IMR-90 (cell line): ENCODE data around the gene PLCB4. TPM values are rescaled to one million over a fixed set of nuclear protein-coding genes. Genes with fewer than 3 reads are reported as not detected.

Experiments
- ATAC-seq: fragments of 200-7000 bp; cut with Tn5 transposase; 2 replicates; pipeline ENCODE4 v1.9.1; 2020; ENCODE audit warnings: low read depth, mild to moderate bottlenecking, moderate library complexity
- BruUV-seq: library from RNA; stranded (reverse); fragments of 400-500 nt; replicated peaks from 2 replicates; lab custom pipeline; 2021; lab: Mats Ljungman, UMichigan
- CTCF ChIA-PET: fragments of 300-600 bp; formaldehyde crosslinking; extraction: SDS; loops from one replicate; lab custom pipeline; 2021; ENCODE audit warnings: antibody characterized with exemption; lab: Yijun Ruan, JAX
- POLR2A ChIA-PET: fragments of 300-600 bp; sonication (Branson Sonifier 250); formaldehyde crosslinking; loops from one replicate; lab custom pipeline; 2022; ENCODE audit warnings: antibody characterized with exemption; ENCODE audit not compliant: unreplicated experiment; lab: Charles Lee
- DNase-seq: peaks from one replicate; pipeline ENCODE4 v3.0.0; 2013
- H2AFZ ChIP-seq: replicated peaks from 2 replicates; pipeline ENCODE3; 2013; ENCODE audit warnings: low read length, mild to moderate bottlenecking; ENCODE audit not compliant: poor library complexity
- H2AK5ac ChIP-seq: 2 replicates; pipeline ENCODE4 v1.6.1; 2013; ENCODE audit warnings: low read depth, low read length, inconsistent platforms
- H2AK9ac ChIP-seq: replicated peaks from 2 replicates; pipeline ENCODE3; 2013; ENCODE audit warnings: mild to moderate bottlenecking, low read depth, low read length, moderate library complexity; ENCODE audit not compliant: poor library complexity
- H2BK120ac ChIP-seq: 2 replicates; pipeline ENCODE4 v1.6.1; 2013; ENCODE audit warnings: low read depth, low read length, inconsistent platforms
- H2BK15ac ChIP-seq: 3 replicates; pipeline ENCODE4 v1.6.1; 2013; ENCODE audit warnings: low read depth, low read length, inconsistent platforms
- H2BK20ac ChIP-seq: 2 replicates; pipeline ENCODE4 v1.6.1; 2013; ENCODE audit warnings: low read depth, mild to moderate bottlenecking, inconsistent platforms, low read length, moderate library complexity
- H2BK5ac ChIP-seq: 2 replicates; pipeline ENCODE4 v1.6.1; 2013; ENCODE audit warnings: mild to moderate bottlenecking, low read depth, low read length, inconsistent platforms; ENCODE audit not compliant: poor library complexity, severe bottlenecking
- H3K14ac ChIP-seq: replicated peaks from 2 replicates; pipeline ENCODE4 v1.6.1; 2013; ENCODE audit warnings: low read depth, low read length, inconsistent platforms
- H3K18ac ChIP-seq: 2 replicates; pipeline ENCODE4 v1.6.1; 2013; ENCODE audit warnings: low read depth, low read length, control low read depth
- H3K23ac ChIP-seq: 2 replicates; pipeline ENCODE4 v1.6.1; 2013; ENCODE audit warnings: low read depth, low read length, inconsistent platforms
- H3K27ac ChIP-seq: 2 replicates; pipeline ENCODE4 v1.5.1; 2013; ENCODE audit warnings: mild to moderate bottlenecking, control low read depth, low read length; ENCODE audit not compliant: insufficient read depth
- H3K27me3 ChIP-seq: 2 replicates; pipeline ENCODE4 v1.6.1; 2013; ENCODE audit warnings: low read length; ENCODE audit not compliant: control insufficient read depth, insufficient read depth
- H3K36me3 ChIP-seq: 2 replicates; pipeline ENCODE4 v1.6.1; 2013; ENCODE audit warnings: low read length, mixed read lengths; ENCODE audit not compliant: control insufficient read depth, insufficient read depth
- H3K4ac ChIP-seq: 2 replicates; pipeline ENCODE4 v1.6.1; 2013; ENCODE audit warnings: low read depth, low read length, inconsistent platforms
- H3K4me1 ChIP-seq: 2 replicates; pipeline ENCODE4 v1.6.1; 2013; ENCODE audit warnings: low read length, mixed read lengths; ENCODE audit not compliant: control insufficient read depth, insufficient read depth
- H3K4me2 ChIP-seq: 2 replicates; pipeline ENCODE4 v1.6.1; 2013; ENCODE audit warnings: low read depth, mild to moderate bottlenecking, control low read depth, low read length, moderate library complexity
- H3K4me3 ChIP-seq: 2 replicates; pipeline ENCODE4 v1.5.1; 2013; ENCODE audit warnings: low read depth, mild to moderate bottlenecking, control low read depth, low read length, moderate library complexity; ENCODE audit not compliant: insufficient read depth
- H3K56ac ChIP-seq: 2 replicates; pipeline ENCODE4 v1.6.1; 2013; ENCODE audit warnings: low read length, inconsistent platforms; ENCODE audit not compliant: insufficient read depth; ENCODE audit errors: extremely low read depth
- H3K79me1 ChIP-seq, 2 experiments: 2 replicates each; pipeline ENCODE4 v1.6.1; 2013; ENCODE audit warnings: low read length in 2 of 2, inconsistent platforms in 1 of 2, low read depth in 1 of 2
- H3K9ac ChIP-seq: 2 replicates; pipeline ENCODE4 v1.6.1; 2013; ENCODE audit warnings: low read depth, low read length, control low read depth
- H3K9me1 ChIP-seq: 2 replicates; pipeline ENCODE4 v1.6.1; 2013; ENCODE audit warnings: low read length, inconsistent platforms; ENCODE audit not compliant: insufficient read depth
- H3K9me3 ChIP-seq: 2 replicates; pipeline ENCODE4 v1.6.1; 2013; ENCODE audit warnings: low read length; ENCODE audit not compliant: control insufficient read depth, insufficient read depth
- H4K20me1 ChIP-seq: 2 replicates; pipeline ENCODE4 v1.6.1; 2013; ENCODE audit warnings: low read length, inconsistent platforms; ENCODE audit not compliant: insufficient read depth
- H4K5ac ChIP-seq: 2 replicates; pipeline ENCODE4 v1.6.1; 2013; ENCODE audit warnings: mild to moderate bottlenecking, low read depth, low read length, control low read depth
- H4K8ac ChIP-seq, 2 experiments: 2 replicates each; pipeline ENCODE4 v1.6.1; 2013; ENCODE audit warnings: low read depth in 2 of 2, low read length in 2 of 2, control low read depth in 1 of 2, inconsistent platforms in 1 of 2
- H4K91ac ChIP-seq: 2 replicates; pipeline ENCODE4 v1.6.1; 2013; ENCODE audit warnings: low read depth, low read length, inconsistent platforms; ENCODE audit not compliant: insufficient read depth
- CHD1 ChIP-seq: IDR thresholded peaks from 2 replicates; pipeline ENCODE4 v1.6.1; 2012; ENCODE audit warnings: low read depth, low read length, improper control_type of control experiment
- CTCF ChIP-seq: conservative IDR thresholded peaks from 2 replicates; pipeline ENCODE4 v1.5.1; 2012; ENCODE audit warnings: mild to moderate bottlenecking, low read depth, low read length, improper control_type of control experiment
- ELK1 ChIP-seq: fragments of 150-350 bp; IDR thresholded peaks from 2 replicates; pipeline ENCODE4 v1.6.1; 2016; ENCODE audit warnings: low read depth, mild to moderate bottlenecking, low read length, moderate library complexity, borderline replicate concordance
- WGBS, 2 experiments: methylation state at CpG; one replicate each; pipeline versions ENCODE4 v1.1.5 to v1.1.7; 2013; ENCODE audit warnings: missing lambda C conversion rate in 2 of 2; ENCODE audit not compliant: insufficient read length in 1 of 2; ENCODE audit errors: extremely low coverage in 2 of 2; 5-methylcytosine and 5-hydroxymethylcytosine counted together
- dilution Hi-C: fragments of 300-500 bp; cut with HindIII; formaldehyde crosslinking; loops from one replicate; pipeline ENCODE4 v1.14.3; 2018; ENCODE audit warnings: low sequenced_read_pairs; ENCODE audit not compliant: unreplicated experiment
- in situ Hi-C: fragments of 300-500 bp; cut with MboI; formaldehyde crosslinking; loops from 3 replicates; pipeline ENCODE4 v1.14.3; 2019; ENCODE audit warnings: low sequenced_read_pairs, inconsistent platforms, mixed read lengths
- intact Hi-C: fragments of 100-400 bp; cut with micrococcal nuclease; formaldehyde crosslinking; loops from 2 replicates; pipeline ENCODE4 v1.10.0; 2022
- polyA plus RNA-seq, 3 experiments: library from polyadenylated mRNA; depleted of rRNA; stranded (reverse); fragments of >200 nt; gene quantifications; 2 replicates each; pipeline ENCODE4 v1.2.3, GENCODE V29; 2012; ENCODE audit warnings: low replicate concordance in 1 of 3
- total RNA-seq: library from RNA; depleted of rRNA; stranded (reverse); fragments of >200 nt; gene quantifications from 2 replicates; pipeline ENCODE4 v1.2.3, GENCODE V29; 2012

Gene PLCB4
- total and polyA plus RNA-seq, 2 of the 4 experiments (the other 2 are of a cell fraction) = 12.5 to 24.0 TPM

- H3K9me1 ChIP-seq = 0 out of 2 replicates have a peak, but pooled peaks cover 3% of the 10 kb centered on the region
- no peak overlapping the region for H3K27ac ChIP-seq
- no peak overlapping the region for H4K8ac ChIP-seq
- H4K20me1 ChIP-seq = 0 out of 2 replicates have a peak, but pooled peaks cover 7% of the 10 kb centered on the region
- H3K56ac ChIP-seq = no peak overlapping the region
- H3K14ac ChIP-seq = no peak overlapping the region
- no peak overlapping the region for H4K91ac ChIP-seq
- no peak overlapping the region for H3K4me2 ChIP-seq
- H2BK5ac ChIP-seq = no peak overlapping the region
- H2AK5ac ChIP-seq = no peak overlapping the region
- H3K4ac ChIP-seq = no peak overlapping the region
- dilution Hi-C loops (no loop called here), intact Hi-C loops (no loop called here), in situ Hi-C loops (no loop called here)
- H3K36me3 ChIP-seq = no peaks in the 10 kb centered on the region
- H3K79me1 ChIP-seq = peaks cover 28 to 57% of the 10 kb centered on the region in 2 experiments
- no peak overlapping the region for H3K23ac ChIP-seq
- no CpG with 5 or more reads among the region's 4 CpGs for WGBS, 2 experiments
- H2BK120ac ChIP-seq = no peak overlapping the region
- H4K5ac ChIP-seq = no peak overlapping the region
- peaks cover 2% of the 10 kb centered on the region; the same call in 1 of the 2 replicates for H3K4me1 ChIP-seq
- no peaks in the 10 kb centered on the region for H3K27me3 ChIP-seq
- no peak for DNase-seq
- CTCF ChIA-PET = no interaction called here
- no peak overlapping the region for H2BK20ac ChIP-seq
- TF ChIP-seq CTCF (no peak), CHD1 (no peak), ELK1 (no peak)
- no peak overlapping the region for H2AFZ ChIP-seq
- no peak overlapping the region for H2BK15ac ChIP-seq
- no peak overlapping the region for H3K18ac ChIP-seq
- H2AK9ac ChIP-seq = no peak overlapping the region
- no peaks in the 10 kb centered on the region for H3K9me3 ChIP-seq
- POLR2A ChIA-PET = no interaction called here
- ATAC-seq = no peak
- no peak overlapping the region for H3K4me3 ChIP-seq
- no peak overlapping the region for H3K9ac ChIP-seq
- BruUV-seq = no TSS peak
Measured at GRCh38 chr20:9276966-9277468, 208.1 kb downstream of the PLCB4 start.
